D721Med (cell line): ENCODE data around the gene NT5C2.

ENCODE experiments used
- DNase-seq: peaks from one replicate; pipeline ENCODE4 v3.0.0; 2011; ENCODE audit warnings: low spot score; ENCODE audit not compliant: insufficient read length
- FAIRE-seq: peaks from 2 replicates; lab custom pipeline; 2011; peaks lifted over from hg19 to GRCh38; lab: Jason Lieb, UNC
- TF ChIP-seq, protein P1 (sequence below): IDR thresholded peaks from 2 replicates; pipeline ENCODE4 v1.5.1; 2012; ENCODE audit warnings: mild to moderate bottlenecking, control low read depth; ENCODE audit not compliant: insufficient read depth; ENCODE audit errors: missing control alignments

Gene NT5C2

DNA sequence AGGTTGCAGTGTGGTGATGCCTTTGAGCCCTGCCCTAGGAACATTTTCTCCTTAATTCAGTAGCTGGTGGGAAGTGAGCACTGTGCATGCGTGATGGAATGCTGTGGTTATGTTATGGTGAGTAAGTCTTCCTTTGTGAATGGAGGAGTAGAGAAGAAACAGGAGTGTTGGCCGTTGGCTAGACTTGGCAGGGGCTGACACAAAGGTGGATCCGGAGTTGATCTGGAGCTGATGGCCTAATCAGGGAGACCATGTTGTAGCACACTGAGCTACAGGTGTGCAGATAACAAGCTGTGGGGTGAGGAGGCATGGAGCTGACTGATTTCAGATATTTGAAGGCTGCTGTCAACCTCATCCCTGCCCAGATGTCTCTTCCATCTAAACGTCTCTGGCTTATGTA lies 152.7 kb downstream of the NT5C2 start:
- DNase-seq (no peak), FAIRE-seq (no peak)
- TF ChIP-seq, protein P1, sequence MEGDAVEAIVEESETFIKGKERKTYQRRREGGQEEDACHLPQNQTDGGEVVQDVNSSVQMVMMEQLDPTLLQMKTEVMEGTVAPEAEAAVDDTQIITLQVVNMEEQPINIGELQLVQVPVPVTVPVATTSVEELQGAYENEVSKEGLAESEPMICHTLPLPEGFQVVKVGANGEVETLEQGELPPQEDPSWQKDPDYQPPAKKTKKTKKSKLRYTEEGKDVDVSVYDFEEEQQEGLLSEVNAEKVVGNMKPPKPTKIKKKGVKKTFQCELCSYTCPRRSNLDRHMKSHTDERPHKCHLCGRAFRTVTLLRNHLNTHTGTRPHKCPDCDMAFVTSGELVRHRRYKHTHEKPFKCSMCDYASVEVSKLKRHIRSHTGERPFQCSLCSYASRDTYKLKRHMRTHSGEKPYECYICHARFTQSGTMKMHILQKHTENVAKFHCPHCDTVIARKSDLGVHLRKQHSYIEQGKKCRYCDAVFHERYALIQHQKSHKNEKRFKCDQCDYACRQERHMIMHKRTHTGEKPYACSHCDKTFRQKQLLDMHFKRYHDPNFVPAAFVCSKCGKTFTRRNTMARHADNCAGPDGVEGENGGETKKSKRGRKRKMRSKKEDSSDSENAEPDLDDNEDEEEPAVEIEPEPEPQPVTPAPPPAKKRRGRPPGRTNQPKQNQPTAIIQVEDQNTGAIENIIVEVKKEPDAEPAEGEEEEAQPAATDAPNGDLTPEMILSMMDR: no peak

DNA sequence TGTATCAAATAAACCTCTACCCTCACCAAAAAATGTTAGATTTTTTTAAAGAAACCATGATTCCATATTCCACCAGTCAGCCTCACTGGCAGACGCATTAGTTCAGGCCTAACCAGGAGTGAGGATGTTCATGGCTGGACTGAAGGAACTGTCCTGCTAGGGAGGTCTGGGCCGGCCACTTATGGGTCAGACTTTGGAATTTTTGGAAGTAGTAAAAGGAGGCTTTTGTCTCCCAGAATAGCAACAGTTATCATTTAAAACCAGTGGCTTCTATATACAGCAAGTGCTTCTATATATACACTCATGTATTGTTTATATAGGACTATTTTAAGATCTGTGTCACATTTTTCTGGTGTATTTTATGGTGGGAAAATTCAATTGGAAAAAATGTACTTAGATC lies 154.5 kb downstream of the NT5C2 start:
- TF ChIP-seq, protein P1: no peak
- DNase-seq (no peak), FAIRE-seq (no peak)
